ENCODE measurements around the gene RNF135.

DNA sequence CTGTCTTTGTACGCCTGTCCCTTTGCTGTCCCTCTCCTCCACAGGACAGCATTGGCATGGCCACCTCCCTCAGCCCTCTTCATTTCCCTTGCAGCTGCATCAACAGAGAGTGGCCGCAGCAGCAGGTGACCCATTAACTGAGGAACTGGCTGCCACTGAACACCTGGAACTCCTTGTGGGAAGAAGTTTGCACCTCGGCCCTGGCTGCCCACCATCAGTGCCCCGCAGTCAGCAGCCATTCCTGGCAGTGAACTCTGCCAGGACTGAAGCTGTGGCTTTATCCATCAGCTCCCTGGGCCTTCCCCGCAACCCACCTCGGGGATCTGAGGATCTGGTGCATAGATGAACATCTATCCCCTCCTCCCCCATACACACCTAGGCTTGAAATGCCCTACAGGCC is 13.1 kb upstream of the RNF135 start:
- TF ChIP-seq CTCF (IDR thresholded peaks at IDR 0.05; ENCODE audit: low read depth, low read length) = no peak
- TF ChIP-seq EZH2phosphoT487 (IDR thresholded peaks at IDR 0.05; ENCODE audit: low read depth) = no peak
